ENCODE measurements around the gene NRXN3. TPM values are rescaled to one million over a fixed set of nuclear protein-coding genes. Genes with fewer than 3 reads are reported as not detected.

Gene NRXN3
- total and polyA plus RNA-seq, 8 donors: 0.53 to 2.5 (median 1.5) TPM

DNA sequence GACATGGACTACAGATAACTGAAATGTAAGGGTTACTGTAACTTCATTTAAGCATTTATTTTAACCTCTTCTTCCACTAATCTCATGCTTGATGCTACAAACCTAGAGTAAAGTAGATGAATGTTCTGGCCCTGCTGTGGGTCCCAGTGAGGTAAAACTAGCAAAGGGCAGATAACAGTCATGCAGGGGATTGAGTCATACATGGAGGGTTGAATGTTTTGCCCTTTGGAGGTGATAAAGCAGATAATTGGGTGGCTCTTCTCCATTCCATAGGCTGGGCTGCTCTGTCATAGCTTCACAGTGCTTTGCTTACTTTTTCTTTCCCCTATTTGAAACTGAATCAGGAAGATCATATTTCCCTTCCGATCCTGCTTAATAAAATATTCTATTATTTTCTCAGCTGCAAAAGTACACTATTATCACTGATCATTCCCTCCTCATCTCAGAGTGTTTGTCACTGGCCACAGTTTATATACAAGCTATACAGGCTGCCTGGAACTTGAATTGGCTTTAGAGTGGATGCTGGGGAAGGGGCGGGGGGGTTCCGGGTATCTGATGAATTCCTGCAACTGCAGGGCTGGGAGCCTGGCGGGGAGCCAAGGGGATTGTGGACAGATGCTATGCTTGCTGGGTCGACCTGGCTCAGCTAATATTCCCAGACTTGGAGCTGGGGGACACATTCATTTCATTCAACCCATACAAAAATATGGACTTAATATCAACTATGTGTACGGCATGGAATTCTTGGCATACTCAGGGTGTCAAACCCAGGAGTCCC is 235.1 kb downstream of the NRXN3 start:
- Histone ChIP-seq H3K4me1 (no peaks in the 10 kb centered on the region), H3K9me3 (no peaks in the 10 kb centered on the region), H3K4me3 (no peak overlapping the region), H3K36me3 (no peaks in the 10 kb centered on the region), H3K27me3 (no peaks in the 10 kb centered on the region), H3K27ac (no peak overlapping the region)
- FAIRE-seq: no peak
- 50 to 58% methylated on average over 6 of the region's 6 CpGs for WGBS, 2 donors
- TF ChIP-seq, protein P1, sequence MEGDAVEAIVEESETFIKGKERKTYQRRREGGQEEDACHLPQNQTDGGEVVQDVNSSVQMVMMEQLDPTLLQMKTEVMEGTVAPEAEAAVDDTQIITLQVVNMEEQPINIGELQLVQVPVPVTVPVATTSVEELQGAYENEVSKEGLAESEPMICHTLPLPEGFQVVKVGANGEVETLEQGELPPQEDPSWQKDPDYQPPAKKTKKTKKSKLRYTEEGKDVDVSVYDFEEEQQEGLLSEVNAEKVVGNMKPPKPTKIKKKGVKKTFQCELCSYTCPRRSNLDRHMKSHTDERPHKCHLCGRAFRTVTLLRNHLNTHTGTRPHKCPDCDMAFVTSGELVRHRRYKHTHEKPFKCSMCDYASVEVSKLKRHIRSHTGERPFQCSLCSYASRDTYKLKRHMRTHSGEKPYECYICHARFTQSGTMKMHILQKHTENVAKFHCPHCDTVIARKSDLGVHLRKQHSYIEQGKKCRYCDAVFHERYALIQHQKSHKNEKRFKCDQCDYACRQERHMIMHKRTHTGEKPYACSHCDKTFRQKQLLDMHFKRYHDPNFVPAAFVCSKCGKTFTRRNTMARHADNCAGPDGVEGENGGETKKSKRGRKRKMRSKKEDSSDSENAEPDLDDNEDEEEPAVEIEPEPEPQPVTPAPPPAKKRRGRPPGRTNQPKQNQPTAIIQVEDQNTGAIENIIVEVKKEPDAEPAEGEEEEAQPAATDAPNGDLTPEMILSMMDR (IDR thresholded peaks at IDR 0.05): no peak
- ATAC-seq: no peak
- intact Hi-C loops (cut with DNase I): no loop called here
- DNase-seq: peak in 3 of 6 donors; percentile 22 to 57 (median 29)

DNA sequence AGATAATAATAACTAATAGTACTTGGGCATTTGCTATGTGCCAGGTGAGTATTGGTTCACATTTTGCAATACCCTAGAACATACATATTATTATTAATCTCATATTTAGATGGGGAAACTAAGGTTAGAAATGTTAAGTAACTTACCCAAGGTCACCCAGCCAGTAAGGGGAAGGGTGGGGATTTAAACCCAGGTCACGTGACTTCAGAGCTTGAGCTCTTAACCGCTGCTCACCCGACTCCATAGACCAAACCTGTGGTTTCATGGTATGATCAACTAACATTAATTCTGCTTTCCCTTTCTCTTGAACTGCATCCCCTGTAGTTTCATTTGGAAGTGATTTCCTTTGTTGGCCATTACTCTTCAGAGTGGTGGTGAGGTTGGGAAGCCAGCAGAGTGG is 242.3 kb downstream of the NRXN3 start:
- Histone ChIP-seq H3K4me1 (no peaks in the 10 kb centered on the region), H3K9me3 (no peaks in the 10 kb centered on the region), H3K27me3 (no peaks in the 10 kb centered on the region), H3K27ac (no peak overlapping the region), H3K36me3 (no peaks in the 10 kb centered on the region), H3K4me3 (no peak overlapping the region)
- no peak for DNase-seq
- intact Hi-C loops (cut with DNase I): no loop called here
- FAIRE-seq: no peak
- WGBS, 2 donors: 76 to 78% methylated on average over 3 of the region's 3 CpGs
- ATAC-seq: no peak
- TF ChIP-seq, protein P1 (IDR thresholded peaks at IDR 0.05): no peak

DNA sequence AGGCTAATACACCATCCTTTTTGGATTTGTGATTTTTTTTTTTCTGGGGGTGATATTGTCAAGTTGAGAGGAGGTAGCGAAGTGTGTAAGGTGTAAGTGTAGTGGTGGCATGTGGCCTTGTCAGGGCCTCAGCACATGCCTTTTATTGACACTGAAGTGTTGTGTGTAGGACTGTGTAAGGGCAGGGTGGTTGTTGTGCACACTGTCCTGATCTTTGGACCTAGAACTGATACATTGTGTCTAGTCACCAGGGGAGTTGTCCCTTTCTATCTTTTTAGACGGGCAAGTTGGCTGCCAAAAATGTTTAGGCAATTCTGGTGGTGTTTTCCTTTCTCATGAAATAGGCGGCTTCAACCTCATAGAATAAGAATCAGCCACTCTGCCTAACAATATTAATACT is 244.0 kb downstream of the NRXN3 start:
- H3K27ac ChIP-seq: no peak overlapping the region
- no peak for FAIRE-seq
- ATAC-seq: no peak
- WGBS, 2 donors: 69 to 84% methylated on average over 3 of the region's 3 CpGs
- H3K9me3 ChIP-seq: no peaks in the 10 kb centered on the region
- no peak overlapping the region for H3K4me3 ChIP-seq
- H3K4me1 ChIP-seq: no peaks in the 10 kb centered on the region
- DNase-seq: no peak
- H3K27me3 ChIP-seq: no peaks in the 10 kb centered on the region
- intact Hi-C loops (cut with DNase I): no loop called here
- no peaks in the 10 kb centered on the region for H3K36me3 ChIP-seq
- TF ChIP-seq, protein P1 (IDR thresholded peaks at IDR 0.05): no peak

DNA sequence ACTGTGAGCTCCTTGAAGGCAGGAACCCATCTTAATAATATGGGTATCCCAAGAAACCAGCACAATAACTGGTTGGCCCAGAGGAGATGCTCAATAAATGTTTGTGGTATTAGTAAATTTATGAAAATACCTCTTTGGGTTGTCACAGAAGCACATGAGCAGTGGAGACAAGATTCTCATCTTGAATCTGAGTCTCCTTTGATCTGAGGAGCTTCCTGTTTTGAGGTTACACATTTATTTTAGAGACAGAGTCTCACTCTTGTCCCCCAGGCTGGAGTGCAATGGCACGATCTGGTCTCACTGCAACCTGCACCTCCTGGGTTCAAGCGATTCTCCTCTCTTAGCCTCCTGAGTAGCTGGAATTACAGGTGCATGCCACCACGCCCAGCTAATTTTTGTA is 247.4 kb downstream of the NRXN3 start:
- FAIRE-seq: no peak
- 69 to 78% methylated on average over 3 of the region's 3 CpGs for WGBS, 2 donors

DNA sequence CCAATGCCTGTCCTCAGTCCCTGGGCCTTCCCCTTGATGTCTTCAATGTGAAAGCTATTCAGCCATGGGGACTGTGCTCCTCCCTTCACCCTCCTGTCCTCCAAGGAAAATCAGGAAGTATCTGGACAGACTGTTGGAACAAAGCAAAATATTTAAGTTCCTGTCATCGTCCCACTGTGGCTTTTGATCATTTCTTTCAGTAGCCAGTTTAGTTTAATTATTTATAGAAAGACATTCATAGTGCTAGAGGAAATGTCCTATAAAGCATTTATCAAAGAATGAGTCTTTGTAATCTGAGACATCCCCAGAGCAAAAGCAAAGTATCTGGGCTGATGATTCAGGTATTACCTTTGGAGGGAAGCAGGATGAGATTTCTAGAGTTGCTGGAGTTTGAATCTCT is 254.1 kb downstream of the NRXN3 start:
- DNase-seq (no peak), ATAC-seq (no peak), FAIRE-seq (no peak)
- TF ChIP-seq, protein P1 (IDR thresholded peaks at IDR 0.05): no peak
- Histone ChIP-seq H3K36me3 (no peaks in the 10 kb centered on the region), H3K9me3 (no peaks in the 10 kb centered on the region), H3K27me3 (no peaks in the 10 kb centered on the region), H3K27ac (no peak overlapping the region), H3K4me3 (no peak overlapping the region), H3K4me1 (no peaks in the 10 kb centered on the region)
- intact Hi-C loops (cut with DNase I): no loop called here
- WGBS, 2 donors: 32 to 42% methylated on average over 1 of the region's 1 CpG

More for the DNA sequence above, 247.4 kb downstream of the NRXN3 start:
- DNase-seq (no peak), ATAC-seq (no peak)
- H3K27me3 ChIP-seq: no peaks in the 10 kb centered on the region
- intact Hi-C loops (cut with DNase I): no loop called here
- H3K4me3 ChIP-seq: no peak overlapping the region
- H3K27ac ChIP-seq: no peak overlapping the region
- no peaks in the 10 kb centered on the region for H3K36me3 ChIP-seq
- H3K4me1 ChIP-seq: no peaks in the 10 kb centered on the region
- TF ChIP-seq, protein P1 (IDR thresholded peaks at IDR 0.05): no peak
- no peaks in the 10 kb centered on the region for H3K9me3 ChIP-seq

Measured in pancreas (tissue), 10 donors.